Measurements from ENCODE around the gene FUT2. TPM values are rescaled to one million over a fixed set of nuclear protein-coding genes. Genes with fewer than 3 reads are reported as not detected.
"Not testable (repeated sequence)": the region's sequence is repeated elsewhere in the genome, so short reads cannot be mapped to it uniquely, and the experiment has no call there.

FUT2 gene
- total RNA-seq, 1 donor from 2014 or later = 1.5 TPM

DNA sequence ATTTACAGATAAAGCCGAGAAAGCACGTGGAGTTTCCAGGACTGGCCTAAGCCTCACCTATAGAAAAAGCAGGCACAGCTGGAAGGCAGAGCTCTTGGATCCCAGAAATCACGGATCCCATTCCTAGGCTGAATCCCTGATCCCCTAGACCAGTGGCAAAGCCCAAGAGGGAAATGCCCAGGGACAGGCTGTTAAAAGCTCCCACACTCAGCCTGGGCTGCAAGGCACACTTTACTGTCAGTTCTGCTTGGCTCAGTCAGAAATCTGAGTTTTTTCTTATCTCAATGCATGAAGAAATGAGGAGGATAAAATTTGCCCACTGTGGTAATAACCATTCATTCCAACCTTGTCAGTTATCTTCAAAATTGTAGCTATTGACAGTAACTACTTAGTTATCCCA lies 8.0 kb upstream of the FUT2 start:
- Mint-ChIP-seq H3K9me3 (ENCODE audit: unreplicated experiment) (no peaks in the 10 kb centered on the region), H3K4me1 (ENCODE audit: unreplicated experiment) (no peaks in the 10 kb centered on the region), H3K27ac (ENCODE audit: unreplicated experiment) (no peak overlapping the region), H3K36me3 (ENCODE audit: low read depth, unreplicated experiment) (no peaks in the 10 kb centered on the region), H3K27me3 (ENCODE audit: unreplicated experiment) (no peaks in the 10 kb centered on the region), H3K4me3 (ENCODE audit: unreplicated experiment) (no peak overlapping the region)
- DNase-seq (ENCODE audit: low spot score) = no peak
- TF ChIP-seq, protein P1, sequence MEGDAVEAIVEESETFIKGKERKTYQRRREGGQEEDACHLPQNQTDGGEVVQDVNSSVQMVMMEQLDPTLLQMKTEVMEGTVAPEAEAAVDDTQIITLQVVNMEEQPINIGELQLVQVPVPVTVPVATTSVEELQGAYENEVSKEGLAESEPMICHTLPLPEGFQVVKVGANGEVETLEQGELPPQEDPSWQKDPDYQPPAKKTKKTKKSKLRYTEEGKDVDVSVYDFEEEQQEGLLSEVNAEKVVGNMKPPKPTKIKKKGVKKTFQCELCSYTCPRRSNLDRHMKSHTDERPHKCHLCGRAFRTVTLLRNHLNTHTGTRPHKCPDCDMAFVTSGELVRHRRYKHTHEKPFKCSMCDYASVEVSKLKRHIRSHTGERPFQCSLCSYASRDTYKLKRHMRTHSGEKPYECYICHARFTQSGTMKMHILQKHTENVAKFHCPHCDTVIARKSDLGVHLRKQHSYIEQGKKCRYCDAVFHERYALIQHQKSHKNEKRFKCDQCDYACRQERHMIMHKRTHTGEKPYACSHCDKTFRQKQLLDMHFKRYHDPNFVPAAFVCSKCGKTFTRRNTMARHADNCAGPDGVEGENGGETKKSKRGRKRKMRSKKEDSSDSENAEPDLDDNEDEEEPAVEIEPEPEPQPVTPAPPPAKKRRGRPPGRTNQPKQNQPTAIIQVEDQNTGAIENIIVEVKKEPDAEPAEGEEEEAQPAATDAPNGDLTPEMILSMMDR (IDR thresholded peaks at IDR 0.05; ENCODE audit: unreplicated experiment) = no peak

DNA sequence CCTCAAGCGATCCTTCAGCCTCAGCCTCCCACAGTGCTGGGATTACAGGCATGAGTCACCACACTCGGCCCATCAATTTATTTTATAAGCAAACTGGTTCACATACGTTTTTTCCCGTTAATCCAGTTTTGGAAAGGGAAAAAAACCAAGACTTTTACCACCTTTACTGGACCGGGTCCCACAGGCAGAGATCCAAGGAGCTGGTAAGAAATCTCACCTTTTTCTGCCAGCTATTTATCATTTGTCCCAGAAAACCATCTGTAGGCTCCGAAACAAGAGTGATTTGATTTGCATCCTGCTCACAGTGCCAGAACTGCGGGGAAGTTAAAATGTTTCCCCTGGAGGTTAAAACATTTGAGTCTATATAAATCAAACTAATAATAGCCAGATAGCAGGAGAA lies 6.3 kb upstream of the FUT2 start:
- Mint-ChIP-seq H3K36me3 (ENCODE audit: low read depth, unreplicated experiment) (no peaks in the 10 kb centered on the region), H3K4me3 (ENCODE audit: unreplicated experiment) (no peak overlapping the region), H3K4me1 (ENCODE audit: unreplicated experiment) (no peaks in the 10 kb centered on the region), H3K27ac (ENCODE audit: unreplicated experiment) (no peak overlapping the region), H3K27me3 (ENCODE audit: unreplicated experiment) (no peaks in the 10 kb centered on the region), H3K9me3 (ENCODE audit: unreplicated experiment) (no peaks in the 10 kb centered on the region)
- TF ChIP-seq, protein P1 (IDR thresholded peaks at IDR 0.05; ENCODE audit: unreplicated experiment) = no peak
- no peak for DNase-seq (ENCODE audit: low spot score)

DNA sequence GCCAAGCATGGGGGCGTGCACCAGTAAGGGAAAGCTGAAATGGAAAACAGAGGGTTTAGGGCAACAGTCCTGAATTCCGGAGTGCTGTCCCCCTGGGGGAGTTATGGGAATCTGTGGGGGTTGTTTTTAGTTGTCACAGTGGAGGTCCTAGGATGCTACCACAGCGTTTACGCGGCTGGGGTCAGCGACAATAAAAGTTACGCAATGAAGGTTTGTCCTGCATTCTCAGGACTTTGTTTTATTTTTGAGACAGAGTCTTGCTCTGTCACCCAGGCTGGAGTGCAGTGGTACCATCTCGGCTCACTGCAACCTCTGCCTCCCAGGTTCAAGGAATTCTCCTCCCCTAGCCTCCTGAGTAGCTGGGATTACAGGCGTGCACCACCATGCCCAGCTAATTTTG lies 2.1 kb upstream of the FUT2 start:
- H3K4me3 Mint-ChIP-seq (ENCODE audit: unreplicated experiment); H3K9me3 Mint-ChIP-seq (ENCODE audit: unreplicated experiment); H3K4me1 Mint-ChIP-seq (ENCODE audit: unreplicated experiment); DNase-seq (ENCODE audit: low spot score); H3K27me3 Mint-ChIP-seq (ENCODE audit: unreplicated experiment); H3K27ac Mint-ChIP-seq (ENCODE audit: unreplicated experiment); H3K36me3 Mint-ChIP-seq (ENCODE audit: low read depth, unreplicated experiment): not testable (repeated sequence)

DNA sequence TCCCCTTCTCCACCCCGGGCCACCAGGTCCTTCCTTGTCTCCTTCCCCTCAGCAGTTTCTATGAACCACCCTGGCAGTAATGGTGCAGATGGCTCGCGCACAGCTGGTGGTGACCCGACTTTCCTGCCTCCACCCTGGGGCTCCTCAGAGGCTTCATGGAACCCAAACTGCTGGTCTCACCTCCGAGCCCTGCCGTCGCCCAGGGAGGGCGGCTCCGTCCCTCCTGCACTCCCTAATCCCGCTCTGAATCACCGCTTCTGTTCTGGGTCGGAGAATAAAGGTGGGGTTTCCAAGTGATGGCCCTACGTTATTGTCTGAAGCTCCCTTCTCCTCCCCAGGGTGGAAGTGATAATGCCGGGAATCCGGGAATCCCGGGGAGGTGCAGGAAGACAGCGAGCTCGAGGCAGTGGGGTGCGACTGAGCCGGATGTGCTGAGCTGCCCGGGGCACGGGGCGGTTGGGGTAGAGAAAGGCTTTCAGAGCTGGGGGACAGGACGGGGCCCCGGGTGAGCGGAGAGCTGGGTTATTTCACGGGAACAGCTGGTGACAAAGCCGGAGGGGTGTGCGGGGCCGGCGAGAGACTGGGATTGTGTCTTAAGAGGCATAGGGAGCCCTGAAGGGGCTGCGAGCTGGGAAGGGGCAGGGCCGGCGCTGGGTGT lies 711 bp downstream of the FUT2 start:
- peaks cover 5% of the 10 kb centered on the region for H3K36me3 Mint-ChIP-seq (ENCODE audit: low read depth, unreplicated experiment)
- peaks cover 8% of the 10 kb centered on the region for H3K27me3 Mint-ChIP-seq (ENCODE audit: unreplicated experiment)
- H3K27ac Mint-ChIP-seq (ENCODE audit: unreplicated experiment) = peak overlapping the region; percentile 77
- TF ChIP-seq, protein P1 (IDR thresholded peaks at IDR 0.05; ENCODE audit: unreplicated experiment) = no peak
- peak overlapping the region; percentile 89 for H3K4me3 Mint-ChIP-seq (ENCODE audit: unreplicated experiment)
- no peaks in the 10 kb centered on the region for H3K9me3 Mint-ChIP-seq (ENCODE audit: unreplicated experiment)
- peaks cover 13% of the 10 kb centered on the region for H3K4me1 Mint-ChIP-seq (ENCODE audit: unreplicated experiment)
- DNase-seq (ENCODE audit: low spot score) = peak; percentile 38

DNA sequence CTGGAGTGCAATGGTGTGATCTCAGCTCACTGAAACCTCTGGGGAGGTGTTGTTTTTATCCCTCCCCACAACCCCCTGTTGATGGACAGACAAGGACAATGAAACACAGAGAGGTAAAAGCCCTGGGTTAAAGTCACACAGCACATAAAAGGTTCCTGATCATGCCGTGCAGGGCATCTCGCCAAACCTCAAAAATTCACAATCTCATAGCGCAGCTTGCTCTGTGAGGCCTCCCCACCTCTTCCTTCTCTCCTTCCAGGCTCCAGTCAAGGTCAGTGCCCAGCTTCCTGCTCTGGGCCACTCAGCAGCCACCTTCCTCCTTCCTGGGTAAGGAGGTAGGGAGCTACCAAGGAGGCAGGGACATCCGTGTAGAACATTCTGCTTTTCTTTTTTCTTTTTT lies 2.3 kb downstream of the FUT2 start:
- peaks cover 8% of the 10 kb centered on the region for H3K36me3 Mint-ChIP-seq (ENCODE audit: low read depth, unreplicated experiment)
- H3K27me3 Mint-ChIP-seq (ENCODE audit: unreplicated experiment) = peaks cover 8% of the 10 kb centered on the region
- H3K4me1 Mint-ChIP-seq (ENCODE audit: unreplicated experiment) = peaks cover 13% of the 10 kb centered on the region
- peak overlapping the region; percentile 30 for H3K27ac Mint-ChIP-seq (ENCODE audit: unreplicated experiment)
- peak overlapping the region; percentile 62 for H3K4me3 Mint-ChIP-seq (ENCODE audit: unreplicated experiment)
- DNase-seq (ENCODE audit: low spot score) = no peak
- TF ChIP-seq, protein P1 (IDR thresholded peaks at IDR 0.05; ENCODE audit: unreplicated experiment) = no peak
- no peaks in the 10 kb centered on the region for H3K9me3 Mint-ChIP-seq (ENCODE audit: unreplicated experiment)

Measured in endothelial cell (in vitro differentiated cells).